GM06990 (cell line): Measurements from ENCODE around the gene MDK.

ENCODE experiments used
- DNase-seq: peaks from one replicate; pipeline ENCODE4 v3.0.0-alpha.2; 2011; ENCODE audit not compliant: insufficient read length; ENCODE audit errors: extremely low read depth
- H3K27me3 ChIP-seq: replicated peaks from 2 replicates; pipeline ENCODE4 v1.6.0; 2011; ENCODE audit warnings: low read length; ENCODE audit not compliant: control insufficient read depth, insufficient read depth
- H3K36me3 ChIP-seq: 2 replicates; pipeline ENCODE4 v1.5.1; 2011; ENCODE audit warnings: low read length; ENCODE audit not compliant: control insufficient read depth, insufficient read depth
- H3K4me3 ChIP-seq: replicated peaks from 2 replicates; pipeline ENCODE4 v1.5.1; 2011; ENCODE audit warnings: low read depth, mild to moderate bottlenecking, control low read depth, low read length
- CTCF ChIP-seq: IDR thresholded peaks from 2 replicates; pipeline ENCODE4 v1.5.1; 2011; ENCODE audit warnings: low read length, control low read depth, mild to moderate bottlenecking, inconsistent platforms; ENCODE audit not compliant: insufficient read depth, poor library complexity, severe bottlenecking

Gene MDK

GRCh38 chr11:46388619-46389449 lies 7.4 kb downstream of the MDK start:
- TF ChIP-seq CTCF = no peak
- H3K4me3 ChIP-seq = no peak overlapping the region
- no peaks in the 10 kb centered on the region for H3K36me3 ChIP-seq
- peaks cover 2% of the 10 kb centered on the region; the same call in 1 of the 2 replicates for H3K27me3 ChIP-seq
- DNase-seq = no peak

GRCh38 chr11:46389450-46390330 lies 8.2 kb downstream of the MDK start:
- H3K27me3 ChIP-seq = peaks cover 2% of the 10 kb centered on the region; the same call in 1 of the 2 replicates
- H3K4me3 ChIP-seq = peak overlapping the region; percentile 63
- TF ChIP-seq CTCF = peak; percentile 93
- peak; percentile 75 for DNase-seq
- H3K36me3 ChIP-seq = no peaks in the 10 kb centered on the region

GRCh38 chr11:46390331-46391171 lies 9.1 kb downstream of the MDK start:
- Histone ChIP-seq H3K4me3 (no peak overlapping the region), H3K27me3 (peaks cover 2% of the 10 kb centered on the region; the same call in 1 of the 2 replicates), H3K36me3 (no peaks in the 10 kb centered on the region)
- TF ChIP-seq CTCF = no peak
- DNase-seq = no peak

- Histone ChIP-seq H3K36me3 (peaks cover 3% of the 10 kb centered on the region; the same call in 1 of the 2 replicates), H3K27me3 (peaks cover 2% of the 10 kb centered on the region; the same call in 1 of the 2 replicates), H3K4me3 (peak overlapping the region; percentile 27)
- no peak for TF ChIP-seq CTCF
- no peak for DNase-seq
Observed at GRCh38 chr11:46391186-46391577, 9.7 kb downstream of the MDK start.
